ENCODE results near the gene DCST1. TPM values are rescaled to one million over a fixed set of nuclear protein-coding genes. Genes with fewer than 3 reads are reported as not detected.

Gene DCST1
- polyA plus RNA-seq, 3 donors = 0.05 TPM; not detected in 2

GRCh38 chr1:155077758-155078445 lies 44.3 kb downstream of the DCST1 start:
- Histone ChIP-seq H3K4me3 (replicated peaks in 1 of 3; ENCODE audit: low read depth in 2 of 3, low read length in 3 of 3) (no peak overlapping the region), H3K27ac (ENCODE audit: low read depth in 1 of 2, low read length in 2 of 2) (no peak overlapping the region), H3K9ac (ENCODE audit: insufficient read depth, low read length, poor library complexity, severe bottlenecking) (no peak overlapping the region), H3K79me2 (ENCODE audit: insufficient read depth, low read length) (no peaks in the 10 kb centered on the region), H2AFZ (ENCODE audit: insufficient read depth, low read depth, low read length, poor library complexity, severe bottlenecking) (no peak overlapping the region), H3K4me1 (ENCODE audit: control insufficient read depth in 1 of 2, insufficient read depth in 2 of 2, low read length in 2 of 2) (peaks cover 42 to 52% of the 10 kb centered on the region in 2 donors), H3K27me3 (ENCODE audit: control insufficient read depth in 2 of 2, insufficient read depth in 2 of 2, low read length in 2 of 2) (peaks cover 47 to 66% of the 10 kb centered on the region in 2 donors), H3K4me2 (replicated peaks; ENCODE audit: extremely low read depth, low read length, poor library complexity, severe bottlenecking) (no peak overlapping the region), H4K20me1 (ENCODE audit: insufficient read depth, low read length) (peaks cover 27% of the 10 kb centered on the region), H3K36me3 (replicated peaks in 1 of 2; ENCODE audit: control insufficient read depth in 1 of 2, insufficient read depth in 2 of 2, low read length in 2 of 2) (no peaks in the 10 kb centered on the region), H3K9me3 (replicated peaks in 1 of 2; ENCODE audit: control insufficient read depth in 1 of 2, insufficient read depth in 1 of 2, low read length in 2 of 2) (peaks cover 0 to 11% of the 10 kb centered on the region in 2 donors)
- peaks cover 0 to 35% (median 15%) of the 10 kb centered on the region in 7 donors for H3K9me3 Mint-ChIP-seq
- peaks cover 50 to 72% (median 60%) of the 10 kb centered on the region in 3 donors for H3K27me3 Mint-ChIP-seq (ENCODE audit: low read depth in 3 of 3)
- WGBS (ENCODE audit: insufficient coverage) = 81% methylated on average over 4 of the region's 4 CpGs
- H3K27ac Mint-ChIP-seq = peak overlapping the region in 1 of 7 donors; percentile 12
- TF ChIP-seq CTCF (IDR thresholded peaks at IDR 0.05) = no peak
- no peak for DNase-seq
- peak overlapping the region in 1 of 2 donors; percentile 91 for H3K4me3 Mint-ChIP-seq
- peaks cover 38% of the 10 kb centered on the region for H3K4me1 Mint-ChIP-seq
- intact Hi-C loops (cut with micrococcal nuclease) = no loop called here
- peaks cover 13 to 16% of the 10 kb centered on the region in 2 donors for H3K36me3 Mint-ChIP-seq

GRCh38 chr1:155078469-155079209 lies 45.0 kb downstream of the DCST1 start, which contains the start of gene EFNA3:
Gene EFNA3 (plus strand): TSS chr1:155078837. CDS start chr1:155078942, 105 bp downstream.
- peak within 1 kb of the TSS in 1 of 3 experiments; percentile 67 for H3K4me3 ChIP-seq (replicated peaks in 1 of 3; ENCODE audit: low read depth in 2 of 3, low read length in 3 of 3)
- peak within 1 kb of the TSS; percentile 77 for H3K4me2 ChIP-seq (replicated peaks; ENCODE audit: extremely low read depth, low read length, poor library complexity, severe bottlenecking)
- peak within 1 kb of the TSS; percentile 56 for H2AFZ ChIP-seq (ENCODE audit: insufficient read depth, low read depth, low read length, poor library complexity, severe bottlenecking)
- no peaks in the 10 kb centered on the region for H3K79me2 ChIP-seq (ENCODE audit: insufficient read depth, low read length)
- H3K27ac ChIP-seq (ENCODE audit: low read depth in 1 of 2, low read length in 2 of 2) = no peak within 1 kb of the TSS
- H3K27me3 ChIP-seq (ENCODE audit: control insufficient read depth in 2 of 2, insufficient read depth in 2 of 2, low read length in 2 of 2) = peaks cover 54 to 73% of the 10 kb centered on the region in 2 donors
- Mint-ChIP-seq H3K9me3 (peaks cover 0 to 38% (median 15%) of the 10 kb centered on the region in 7 donors), H3K4me1 (peaks cover 36% of the 10 kb centered on the region), H3K27me3 (ENCODE audit: low read depth in 3 of 3) (peaks cover 54 to 77% (median 67%) of the 10 kb centered on the region in 3 donors), H3K27ac (peak within 1 kb of the TSS in 1 of 7 donors; percentile 12), H3K36me3 (peaks cover 13 to 17% of the 10 kb centered on the region in 2 donors), H3K4me3 (peak within 1 kb of the TSS; percentile 65 to 91)
- 2% methylated on average over 55 of the region's 59 CpGs for WGBS (ENCODE audit: insufficient coverage)
- H3K4me1 ChIP-seq (ENCODE audit: control insufficient read depth in 1 of 2, insufficient read depth in 2 of 2, low read length in 2 of 2) = peaks cover 43 to 53% of the 10 kb centered on the region in 2 donors
- intact Hi-C loops (cut with micrococcal nuclease) = no loop called here
- TF ChIP-seq CTCF (IDR thresholded peaks at IDR 0.05) = no peak
- peaks cover 33% of the 10 kb centered on the region for H4K20me1 ChIP-seq (ENCODE audit: insufficient read depth, low read length)
- H3K36me3 ChIP-seq (replicated peaks in 1 of 2; ENCODE audit: control insufficient read depth in 1 of 2, insufficient read depth in 2 of 2, low read length in 2 of 2) = no peaks in the 10 kb centered on the region
- peaks cover 0 to 16% of the 10 kb centered on the region in 2 donors for H3K9me3 ChIP-seq (replicated peaks in 1 of 2; ENCODE audit: control insufficient read depth in 1 of 2, insufficient read depth in 1 of 2, low read length in 2 of 2)
- H3K9ac ChIP-seq (ENCODE audit: insufficient read depth, low read length, poor library complexity, severe bottlenecking) = peak within 1 kb of the TSS; percentile 36
- peak in 1 of 3 donors; percentile 44 for DNase-seq

All from CD14-positive monocyte (primary cell).